Inflammatory macrophage treated with lipopolysaccharide for 4 hours (primary cell): ENCODE measurements around the gene DHX34.
"Not testable (repeated sequence)": the region's sequence is repeated elsewhere in the genome, so short reads cannot be mapped to it uniquely, and the experiment has no call there.

ENCODE experiments used
- DNase-seq: peaks from one replicate; pipeline ENCODE4 v3.0.0-alpha.2; 2020

The DHX34 gene

GRCh38 chr19:47390533-47391488 is 41.7 kb downstream of the DHX34 start:
- no peak for DNase-seq

GRCh38 chr19:47391510-47392223 is 42.6 kb downstream of the DHX34 start:
- peak; percentile 75 for DNase-seq

GRCh38 chr19:47398707-47399597 is 49.8 kb downstream of the DHX34 start:
- DNase-seq: no peak

- no peak for DNase-seq
Measured at GRCh38 chr19:47402504-47402903, 53.4 kb downstream of the DHX34 start.

- DNase-seq: no peak
Measured at GRCh38 chr19:47404334-47405196, 55.5 kb downstream of the DHX34 start.

- DNase-seq: no peak
Measured at GRCh38 chr19:47405197-47405550, 56.1 kb downstream of the DHX34 start.

- no peak for DNase-seq
Measured at GRCh38 chr19:47405854-47406417, 56.8 kb downstream of the DHX34 start.

GRCh38 chr19:47406711-47407416 is 57.7 kb downstream of the DHX34 start:
- no peak for DNase-seq

- no peak for DNase-seq
Measured at GRCh38 chr19:47407417-47407774, 58.3 kb downstream of the DHX34 start.

- DNase-seq: no peak
Measured at GRCh38 chr19:47408156-47408938, 59.2 kb downstream of the DHX34 start.

GRCh38 chr19:47411101-47411500 is 62.0 kb downstream of the DHX34 start:
- DNase-seq: no peak

GRCh38 chr19:47411696-47412095 is 62.6 kb downstream of the DHX34 start:
- DNase-seq: not testable (repeated sequence)

GRCh38 chr19:47413941-47414340 is 64.8 kb downstream of the DHX34 start:
- no peak for DNase-seq

GRCh38 chr19:47414469-47414868 is 65.4 kb downstream of the DHX34 start:
- DNase-seq: peak; percentile 47

- no peak for DNase-seq
Measured at GRCh38 chr19:47415953-47416642, 67.0 kb downstream of the DHX34 start.

GRCh38 chr19:47416643-47416985 is 67.5 kb downstream of the DHX34 start:
- no peak for DNase-seq

- DNase-seq: no peak
Measured at GRCh38 chr19:47417107-47417745, 68.1 kb downstream of the DHX34 start.

- DNase-seq: no peak
Measured at GRCh38 chr19:47417746-47418691, 68.9 kb downstream of the DHX34 start.
